Prostate gland (tissue), 2 donors: ENCODE data around the gene BIN2.

ENCODE experiments used
- POLR2A ChIP-seq: fragments of 450-650 bp; IDR thresholded peaks from one replicate; pipeline ENCODE4 v1.6.1; 2016; ENCODE audit warnings: antibody characterized with exemption, mild to moderate bottlenecking
- POLR2AphosphoS5 ChIP-seq: sonication (generic); formaldehyde crosslinking; IDR thresholded peaks from one replicate; pipeline ENCODE4 v1.6.1; 2017; ENCODE audit warnings: antibody characterized with exemption
- TF ChIP-seq, protein P1 (sequence below), 4 experiments: fragments of 200-600 bp in 2 of 4; fragments of 450-650 bp in 2 of 4; sonication (generic) in 2 of 4; IDR thresholded peaks; 1 replicate in 3 of 4; 2 replicates in 1 of 4; pipeline ENCODE4 v1.5.1; 2016 to 2019; ENCODE audit warnings: antibody characterized with exemption in 4 of 4, mild to moderate bottlenecking in 2 of 4, moderate library complexity in 2 of 4

DNA sequence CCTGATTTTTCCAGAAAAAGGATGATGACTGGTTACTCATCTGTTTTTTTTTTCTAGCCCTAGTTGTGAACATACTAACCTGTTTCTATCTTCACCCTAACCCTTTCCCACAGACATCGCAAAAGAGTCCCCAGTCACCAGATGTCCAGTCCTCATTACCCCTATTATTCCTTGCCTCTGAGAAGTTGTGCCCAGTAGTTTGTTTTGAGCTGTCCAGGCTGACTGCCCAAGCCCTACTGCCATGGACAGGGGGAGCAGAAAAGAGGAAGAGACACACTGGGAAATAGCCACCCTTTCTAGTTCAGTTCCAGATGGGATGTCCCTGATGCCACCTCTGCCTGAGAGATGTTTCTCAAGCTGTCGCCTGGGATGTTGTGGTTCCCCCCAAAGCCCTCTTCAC is 36.3 kb upstream of the BIN2 start:
- TF ChIP-seq, protein P1, sequence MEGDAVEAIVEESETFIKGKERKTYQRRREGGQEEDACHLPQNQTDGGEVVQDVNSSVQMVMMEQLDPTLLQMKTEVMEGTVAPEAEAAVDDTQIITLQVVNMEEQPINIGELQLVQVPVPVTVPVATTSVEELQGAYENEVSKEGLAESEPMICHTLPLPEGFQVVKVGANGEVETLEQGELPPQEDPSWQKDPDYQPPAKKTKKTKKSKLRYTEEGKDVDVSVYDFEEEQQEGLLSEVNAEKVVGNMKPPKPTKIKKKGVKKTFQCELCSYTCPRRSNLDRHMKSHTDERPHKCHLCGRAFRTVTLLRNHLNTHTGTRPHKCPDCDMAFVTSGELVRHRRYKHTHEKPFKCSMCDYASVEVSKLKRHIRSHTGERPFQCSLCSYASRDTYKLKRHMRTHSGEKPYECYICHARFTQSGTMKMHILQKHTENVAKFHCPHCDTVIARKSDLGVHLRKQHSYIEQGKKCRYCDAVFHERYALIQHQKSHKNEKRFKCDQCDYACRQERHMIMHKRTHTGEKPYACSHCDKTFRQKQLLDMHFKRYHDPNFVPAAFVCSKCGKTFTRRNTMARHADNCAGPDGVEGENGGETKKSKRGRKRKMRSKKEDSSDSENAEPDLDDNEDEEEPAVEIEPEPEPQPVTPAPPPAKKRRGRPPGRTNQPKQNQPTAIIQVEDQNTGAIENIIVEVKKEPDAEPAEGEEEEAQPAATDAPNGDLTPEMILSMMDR (IDR thresholded peaks at IDR 0.05), result no peak
- no peak for TF ChIP-seq POLR2AphosphoS5
- TF ChIP-seq POLR2A, result no peak
